Endometrial microvascular endothelial cells (primary cell): Measurements from ENCODE around the gene PTPRG. TPM values are rescaled to one million over a fixed set of nuclear protein-coding genes. Genes with fewer than 3 reads are reported as not detected.

Source experiments
- in situ Hi-C: cut with HindIII; loops from 2 replicates; pipeline ENCODE4 v1.10.0; 2017; ENCODE audit warnings: low sequenced_read_pairs, low pct_unique_long_range_greater_than_20kb; ENCODE audit errors: inconsistent ontology term
- total RNA-seq: library from RNA; depleted of rRNA; stranded (reverse); fragments of >200 nt; gene quantifications from one replicate; pipeline ENCODE4 v1.2.3, GENCODE V29; 2015; ENCODE audit errors: inconsistent ontology term

PTPRG gene
- total RNA-seq, 1 donor from 2014 or later = 13.1 TPM

DNA sequence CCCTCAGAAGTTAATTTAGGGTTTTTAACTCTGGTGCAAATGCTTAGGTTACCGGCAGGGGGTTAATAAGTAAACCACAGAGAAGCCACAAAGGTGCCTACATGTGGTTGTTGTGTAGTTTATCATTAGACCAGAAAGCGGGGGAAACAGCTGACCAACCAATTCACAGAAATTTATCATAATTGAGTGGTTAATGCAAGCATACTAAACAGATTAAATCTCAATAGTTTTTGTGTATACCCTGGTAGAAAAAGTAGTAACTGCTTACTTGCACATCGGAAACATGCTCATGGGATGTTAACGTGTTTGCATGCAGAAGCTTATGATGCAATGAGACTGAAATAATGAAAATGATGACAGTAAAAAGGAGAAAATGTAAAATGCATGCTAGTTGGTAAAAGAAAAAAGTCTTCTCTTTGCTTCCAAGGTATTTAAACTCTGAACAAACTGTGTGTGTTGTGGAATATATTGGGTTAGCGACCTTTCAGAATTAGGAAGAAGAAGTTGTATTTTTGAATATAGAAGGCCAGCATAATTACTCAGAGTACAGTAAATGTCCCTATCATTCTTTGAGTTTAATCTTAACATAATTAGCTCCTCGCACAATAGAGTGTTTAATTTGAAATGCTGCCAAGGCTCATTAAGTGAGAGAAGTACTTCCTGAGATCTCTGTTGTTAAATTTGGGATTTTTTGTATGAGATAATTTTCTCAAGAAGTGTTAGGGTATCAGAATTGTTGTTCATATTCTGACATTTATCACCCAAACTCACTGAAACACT lies 316.2 kb downstream of the PTPRG start:
- in situ Hi-C loops = no loop called here

DNA sequence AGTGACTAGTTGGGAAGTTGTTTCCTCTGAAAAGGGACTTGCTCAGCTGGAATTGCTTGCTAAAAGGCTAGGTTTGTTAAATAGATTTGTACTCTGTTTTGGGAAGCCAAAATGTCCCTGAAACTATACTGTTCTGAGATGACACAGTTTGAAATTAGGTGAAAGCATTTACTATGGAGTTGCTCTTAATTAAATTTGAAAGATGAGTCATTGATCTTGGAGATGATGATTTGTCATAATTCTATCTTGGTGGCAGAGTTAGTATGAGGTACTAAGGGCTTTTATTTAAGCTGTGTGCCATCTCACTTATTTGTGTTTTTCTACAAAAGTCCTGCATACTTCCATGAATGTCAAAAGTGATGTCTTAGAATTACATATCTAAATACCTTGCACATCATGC lies 320.9 kb downstream of the PTPRG start:
- in situ Hi-C loops = no loop called here

DNA sequence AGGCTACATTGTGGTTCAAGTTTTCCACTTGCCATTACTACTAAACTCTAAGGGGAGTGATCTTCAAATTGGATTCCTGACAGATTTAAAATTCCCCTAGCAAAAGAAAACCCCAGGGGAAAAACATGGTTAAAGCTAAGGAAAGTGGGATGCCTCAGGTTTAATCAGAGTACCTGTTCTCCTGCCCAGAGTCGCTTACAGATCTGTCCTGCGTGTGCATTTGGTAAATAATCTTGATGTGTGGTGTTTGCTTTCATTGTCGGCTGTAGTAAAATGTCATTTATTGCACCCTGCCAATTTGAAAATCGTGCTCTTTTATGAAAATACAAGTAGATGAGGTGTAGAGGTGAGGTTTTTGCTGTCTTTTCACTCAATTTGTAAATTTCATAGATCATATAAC lies 323.4 kb downstream of the PTPRG start:
- in situ Hi-C loops = no loop called here

DNA sequence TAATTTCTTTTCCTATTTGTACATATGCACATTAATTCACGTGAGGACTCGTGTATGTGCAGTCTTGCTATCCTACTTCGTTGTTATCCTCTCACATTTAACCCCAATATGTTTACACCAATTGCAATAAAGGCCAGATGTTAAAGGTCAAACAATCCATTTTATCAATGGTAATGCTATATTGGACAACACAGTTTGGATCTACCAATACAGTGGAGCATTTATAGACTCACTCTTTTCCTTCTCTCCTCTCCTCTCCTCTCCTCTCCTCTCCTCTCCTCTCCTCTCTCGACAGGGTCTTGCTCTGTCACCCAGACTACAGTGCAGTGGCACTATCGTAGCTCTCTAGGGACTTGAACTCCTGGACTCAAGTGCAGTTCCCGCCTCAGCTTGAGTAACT lies 324.0 kb downstream of the PTPRG start:
- in situ Hi-C loops = no loop called here

DNA sequence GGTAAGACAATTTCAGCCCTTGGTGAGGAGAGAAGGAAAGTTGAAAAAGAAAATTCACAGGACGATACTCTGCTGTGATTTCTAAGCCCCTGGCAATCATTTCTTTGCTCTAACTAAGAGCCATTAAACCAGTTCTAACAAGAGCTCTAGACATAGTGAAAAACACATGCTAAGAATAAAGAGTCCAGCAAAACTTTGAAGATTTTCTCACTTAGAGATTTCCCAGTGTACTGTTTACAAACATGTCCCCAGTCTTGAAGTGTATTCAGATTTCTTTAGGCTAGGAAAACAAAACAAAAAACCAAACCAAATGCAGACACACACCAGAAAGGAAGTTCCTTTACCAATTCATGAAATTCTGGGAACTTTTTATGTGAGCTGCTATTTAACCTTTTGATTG lies 325.8 kb downstream of the PTPRG start:
- in situ Hi-C loops = no loop called here

DNA sequence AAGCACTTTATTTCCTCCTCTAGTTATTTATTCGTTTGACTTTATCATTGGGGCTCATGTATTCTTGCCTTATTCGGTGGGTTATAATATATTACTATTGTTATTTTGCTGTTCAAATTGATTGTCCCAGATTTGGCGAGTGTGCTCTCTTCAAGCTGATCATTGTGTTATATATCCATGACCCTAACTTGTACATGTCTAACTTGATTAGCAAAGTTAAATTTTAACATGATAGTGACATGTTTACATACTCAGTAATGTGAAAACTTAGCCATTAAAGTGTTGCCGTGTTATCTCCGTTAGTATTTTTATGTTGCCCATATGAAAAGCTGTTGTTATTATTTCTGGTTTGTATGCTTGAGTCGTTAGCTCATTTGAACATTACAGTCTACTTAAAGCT lies 327.9 kb downstream of the PTPRG start:
- in situ Hi-C loops = no loop called here

DNA sequence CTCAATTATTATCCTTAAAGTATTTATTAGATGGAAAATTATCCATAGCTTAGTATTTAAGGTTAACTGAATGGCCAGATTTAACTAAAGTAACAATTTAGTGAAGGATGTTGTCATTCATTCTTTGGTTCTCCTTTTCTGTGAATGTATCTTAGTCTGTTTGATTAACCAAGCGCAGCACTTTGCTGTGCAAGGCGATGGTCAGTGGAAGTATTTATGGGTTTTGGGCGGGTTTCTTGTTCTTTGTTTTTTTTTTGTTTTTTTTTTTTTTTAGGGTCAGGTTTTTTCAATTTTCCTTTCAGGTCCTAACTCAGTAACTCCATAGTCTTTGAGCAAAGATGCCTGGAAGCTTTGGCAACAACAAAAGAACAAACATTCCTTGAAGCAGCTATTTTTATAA lies 328.8 kb downstream of the PTPRG start:
- in situ Hi-C loops = no loop called here

DNA sequence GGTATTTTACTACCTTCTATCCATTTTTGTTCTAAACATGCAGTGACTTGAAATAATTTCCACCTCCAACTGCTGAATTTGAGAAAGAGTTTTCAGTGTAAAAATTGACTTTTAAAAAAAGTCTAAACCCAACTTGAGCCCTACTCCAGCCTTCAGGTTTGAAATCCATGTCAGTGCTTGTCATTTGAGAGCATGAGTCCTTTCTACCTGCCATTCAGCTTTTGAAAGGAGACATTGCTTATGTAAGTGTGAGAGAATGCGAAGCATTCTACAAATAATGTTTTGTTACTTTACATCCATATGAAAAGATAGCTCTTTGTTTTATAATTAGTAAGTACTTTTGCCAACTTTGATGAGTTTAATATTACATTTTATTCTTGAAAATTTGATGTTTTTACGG lies 329.2 kb downstream of the PTPRG start:
- in situ Hi-C loops = no loop called here

DNA sequence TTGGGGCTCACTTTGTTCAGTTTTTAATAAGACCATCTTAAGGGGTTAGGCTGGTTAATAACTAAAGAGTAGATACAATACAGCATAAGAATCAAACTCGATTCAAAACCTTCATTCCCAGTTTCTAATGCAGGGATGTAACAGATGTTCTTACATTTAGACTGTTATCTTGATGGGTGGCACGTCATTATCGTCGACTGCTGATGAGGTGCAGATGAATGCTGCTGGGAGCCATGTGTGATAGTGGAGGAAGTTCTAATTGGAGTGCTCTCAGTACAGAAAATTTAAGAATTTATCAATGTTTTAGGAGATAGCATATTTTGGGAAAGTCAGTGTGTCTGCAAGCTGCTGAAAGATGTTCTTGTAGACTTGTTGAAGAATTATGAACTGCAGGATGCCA lies 331.5 kb downstream of the PTPRG start:
- in situ Hi-C loops = no loop called here

DNA sequence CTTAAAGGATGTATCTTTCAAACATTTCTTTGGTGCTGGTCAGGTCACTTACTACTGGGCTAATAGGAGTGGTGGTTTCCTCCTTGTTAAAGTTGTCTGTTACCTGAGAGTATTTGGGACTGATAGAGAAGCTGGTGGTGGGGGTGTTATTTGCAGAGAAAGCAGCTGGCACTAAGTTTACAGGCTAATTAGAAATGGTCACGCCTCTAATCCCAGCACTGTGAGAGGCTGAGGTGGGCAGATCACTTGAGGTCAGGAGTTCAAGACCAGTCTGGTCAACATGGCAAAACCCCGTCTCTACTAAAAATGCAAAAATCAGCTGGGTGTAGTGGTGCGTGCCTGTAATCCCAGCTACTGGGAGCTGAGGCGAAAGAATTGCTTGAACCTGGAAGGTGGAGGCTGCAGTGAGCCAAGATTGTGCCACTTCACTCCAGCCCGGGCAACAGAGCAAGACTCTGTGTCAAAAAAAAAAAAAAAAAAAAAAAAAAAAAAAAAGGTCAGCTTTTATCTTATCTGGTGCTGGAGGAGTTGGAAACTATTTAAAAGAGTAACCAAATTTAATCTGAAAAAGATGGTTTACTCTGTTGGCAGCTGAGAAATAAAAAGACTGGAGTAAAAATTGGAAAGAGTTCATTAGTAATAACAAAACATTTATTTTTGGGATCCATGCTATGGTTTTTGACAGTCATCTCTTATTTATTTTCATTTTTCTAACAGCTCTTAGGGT lies 332.6 kb downstream of the PTPRG start:
- in situ Hi-C loops = no loop called here

DNA sequence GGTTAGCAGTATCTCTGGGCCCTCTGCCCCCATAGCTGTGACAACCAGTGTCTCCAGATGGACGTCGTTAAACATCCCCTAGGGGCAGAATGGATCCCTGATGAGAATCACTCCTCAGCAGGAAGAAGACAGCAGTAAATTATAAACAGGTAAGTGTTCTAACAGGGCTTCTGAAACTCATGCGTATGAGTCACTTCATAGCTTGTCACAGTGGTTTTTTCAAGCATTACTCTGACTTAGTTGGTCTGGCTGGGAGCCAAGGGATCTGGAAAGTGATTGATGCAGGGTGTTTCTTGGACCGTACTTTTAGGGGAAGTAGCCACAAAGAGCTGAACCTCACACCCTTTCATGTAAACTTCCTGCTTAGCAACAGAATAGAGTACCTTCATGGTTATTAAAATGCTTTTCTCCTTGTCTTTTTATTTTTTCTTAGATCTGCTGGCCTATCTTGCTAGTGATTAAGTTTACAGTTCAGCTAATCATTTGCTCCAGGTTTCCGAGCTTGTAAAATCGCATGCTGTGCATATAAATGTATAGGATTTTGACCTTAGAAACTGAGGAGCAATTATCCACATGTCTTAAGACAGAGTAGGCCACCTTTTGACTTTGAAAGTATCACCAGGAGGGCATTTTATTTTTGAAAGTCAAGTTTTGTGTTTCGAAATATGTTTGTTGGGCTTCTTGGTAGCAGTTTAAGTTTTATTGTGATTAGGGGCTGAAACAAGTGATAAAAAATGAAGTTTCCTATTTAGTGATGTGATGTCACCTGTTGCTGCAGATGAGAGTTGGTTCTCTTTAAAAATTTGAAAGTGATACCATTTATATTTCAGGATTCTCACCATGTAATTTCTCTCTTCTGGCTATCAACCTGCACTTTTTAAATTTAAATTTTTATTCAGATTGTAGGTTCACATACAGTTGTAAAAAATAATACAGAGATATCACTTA lies 333.9 kb downstream of the PTPRG start:
- in situ Hi-C loops = no loop called here

DNA sequence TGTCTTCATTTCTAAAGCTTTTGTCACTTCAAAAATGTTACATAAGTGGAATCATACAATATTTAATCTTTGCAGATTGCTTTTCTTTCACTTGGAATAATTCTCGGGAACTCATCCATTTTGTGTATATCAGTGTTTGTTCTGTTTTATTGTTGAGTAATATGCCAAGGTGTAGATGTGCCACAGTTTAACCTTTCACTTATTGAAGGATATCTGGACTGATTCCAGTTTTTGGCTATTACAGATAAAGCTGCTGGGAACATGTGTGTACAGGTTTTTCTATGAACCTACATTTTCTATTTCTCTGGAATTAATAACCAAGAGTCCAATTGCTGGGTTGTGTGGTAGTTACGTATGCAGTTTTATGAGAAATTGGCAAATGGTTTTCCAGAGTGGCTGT lies 334.9 kb downstream of the PTPRG start:
- in situ Hi-C loops = no loop called here

DNA sequence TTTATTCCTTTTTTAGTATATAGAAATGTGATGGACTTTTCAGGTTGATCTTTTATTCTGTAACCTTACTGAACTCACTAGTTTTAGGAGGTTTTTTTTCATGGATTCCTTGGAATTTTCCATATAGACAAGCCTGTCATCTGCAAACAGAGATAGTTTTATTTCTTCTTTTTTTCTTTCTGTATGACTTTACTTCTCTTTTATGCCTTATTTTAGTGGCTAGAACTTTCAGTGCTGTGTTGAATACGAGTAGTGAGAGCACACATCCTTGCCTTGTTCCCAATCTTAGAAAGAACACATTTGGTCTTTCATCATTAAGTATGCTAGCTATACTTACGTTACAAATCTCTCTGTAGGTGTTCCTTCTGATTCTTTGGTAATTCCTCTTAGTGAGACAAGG lies 336.5 kb downstream of the PTPRG start:
- in situ Hi-C loops = no loop called here

DNA sequence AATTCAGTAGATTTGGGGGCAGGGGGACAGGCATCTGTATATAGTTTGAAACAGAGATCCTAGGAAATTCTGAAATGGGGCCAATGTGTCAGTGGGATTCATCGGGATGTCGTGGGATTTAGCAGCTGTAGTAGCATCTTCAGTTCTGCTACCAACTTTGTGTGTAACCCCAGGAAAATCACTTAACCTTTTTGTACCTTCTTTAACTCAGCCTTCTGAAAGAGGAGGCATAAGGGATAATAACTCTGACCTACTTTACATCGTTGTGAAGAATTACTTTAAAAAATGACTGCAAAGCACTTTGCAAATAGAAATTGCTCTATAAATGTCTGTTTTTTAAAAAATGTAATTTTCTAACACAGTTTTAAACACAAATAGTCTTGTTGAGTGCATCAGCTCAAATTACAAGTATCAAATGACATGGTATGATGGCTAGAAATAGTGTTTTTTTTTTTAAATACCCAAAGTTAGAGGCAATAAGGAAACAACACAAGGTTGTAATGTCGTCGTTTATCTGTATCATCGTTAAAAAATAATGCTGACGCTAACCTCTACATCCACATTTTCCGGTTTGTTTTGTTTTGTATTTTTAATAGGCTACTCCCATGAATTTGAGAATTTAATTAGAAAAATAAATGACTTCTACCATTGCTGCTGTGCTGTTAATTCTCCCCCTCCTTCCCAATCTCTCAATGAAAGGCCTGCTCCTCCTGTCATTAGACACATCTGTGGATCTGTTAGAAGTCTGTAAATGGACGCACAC lies 338.5 kb downstream of the PTPRG start:
- in situ Hi-C loops = no loop called here

DNA sequence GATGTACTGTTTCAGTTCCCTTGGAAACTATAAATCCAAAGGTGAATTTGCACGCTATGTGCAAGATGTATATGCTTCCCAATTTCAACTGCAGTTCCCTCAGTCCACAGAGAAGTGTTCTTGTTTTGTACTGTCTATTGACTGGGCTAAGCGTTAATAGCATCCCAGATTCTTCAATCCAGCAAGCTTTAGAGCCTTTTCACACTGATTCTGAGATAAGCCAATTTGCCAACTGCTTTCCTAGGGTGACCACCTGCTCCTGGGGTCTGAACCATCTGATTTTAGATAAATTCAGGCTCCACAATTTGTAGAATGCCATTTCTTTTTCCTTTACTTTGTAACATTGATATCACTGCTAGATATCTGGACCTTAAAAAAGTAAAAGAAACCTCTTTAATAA lies 340.1 kb downstream of the PTPRG start:
- in situ Hi-C loops = no loop called here

DNA sequence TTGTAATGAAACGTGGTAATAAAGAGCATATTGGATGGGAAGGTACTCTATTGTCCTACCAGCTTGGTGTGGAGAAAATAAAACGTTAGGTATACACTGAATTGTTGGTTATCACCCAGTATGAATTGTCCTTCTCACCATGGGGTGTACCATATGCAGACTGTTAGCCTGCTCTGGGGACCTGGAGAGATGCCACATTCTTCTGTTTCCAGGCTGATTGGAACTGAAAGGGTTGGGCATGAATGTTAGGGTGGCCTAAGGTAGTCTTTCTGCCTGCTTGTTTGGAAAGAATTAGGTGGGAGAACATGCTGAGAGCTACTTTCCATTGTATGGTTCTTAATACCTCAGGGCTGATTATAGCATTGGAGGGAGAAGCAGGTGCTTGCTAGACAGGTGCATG lies 340.6 kb downstream of the PTPRG start:
- in situ Hi-C loops = no loop called here

DNA sequence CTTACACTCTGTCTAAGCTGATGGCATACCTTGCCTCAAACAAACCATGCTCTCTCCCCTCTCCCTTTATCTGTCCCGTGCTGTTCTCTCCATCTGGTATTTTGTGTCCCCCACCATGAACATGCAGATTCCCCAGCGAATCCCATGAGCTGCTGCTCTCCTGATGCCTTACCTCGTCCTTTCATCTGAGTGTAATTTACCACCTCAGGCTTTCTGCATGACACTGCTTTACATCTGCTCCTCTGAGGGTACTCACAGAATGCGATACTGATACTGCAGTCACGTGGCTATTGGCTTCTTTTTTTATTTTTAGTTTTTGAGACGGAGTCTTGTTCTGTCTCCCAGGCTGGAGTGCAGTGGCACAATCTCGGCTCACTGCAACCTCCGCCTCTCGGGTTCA lies 341.7 kb downstream of the PTPRG start:
- in situ Hi-C loops = no loop called here

DNA sequence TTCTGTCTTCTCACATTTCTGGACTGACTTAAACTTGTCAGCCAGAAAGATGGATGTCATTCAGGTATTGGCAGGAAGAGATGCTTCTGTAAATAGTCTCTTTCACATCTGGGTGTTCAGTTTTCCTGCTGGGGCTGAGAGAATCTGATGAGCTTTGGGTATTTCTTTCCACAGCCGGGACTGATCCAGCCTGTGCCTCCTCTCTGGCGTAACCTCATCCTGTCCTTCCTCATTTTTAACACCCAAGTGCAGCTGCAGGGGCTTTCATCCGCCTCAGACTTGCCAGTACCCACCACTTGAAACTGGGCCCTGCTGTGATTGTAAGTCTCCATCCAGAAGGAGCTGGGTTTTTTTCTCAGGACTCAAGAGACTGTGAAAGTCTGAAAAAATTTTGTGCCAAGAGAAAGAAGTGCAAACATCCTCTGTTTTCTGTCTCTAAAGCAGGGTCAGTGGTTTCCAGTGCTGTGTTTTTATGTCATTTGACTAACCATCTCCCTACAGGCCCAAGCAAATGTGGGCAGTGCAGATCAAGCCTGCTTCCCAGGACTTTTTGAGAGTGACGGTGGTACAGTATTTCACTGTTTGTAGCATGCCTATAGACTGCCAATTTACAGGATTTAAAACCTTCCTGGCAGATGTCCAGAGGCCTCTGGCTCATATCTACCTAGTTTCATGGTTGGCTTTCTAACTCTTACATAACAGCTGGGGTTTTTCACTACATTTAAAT lies 342.7 kb downstream of the PTPRG start:
- in situ Hi-C loops = no loop called here
